Caco-2 (cell line): Measurements from ENCODE around the gene TIMP4. TPM values are rescaled to one million over a fixed set of nuclear protein-coding genes. Genes with fewer than 3 reads are reported as not detected.

Experiments used
- BruUV-seq: library from RNA; stranded (reverse); fragments of 400-500 nt; replicated peaks from 2 replicates; lab custom pipeline; 2021; lab: Mats Ljungman, UMichigan
- CTCF ChIA-PET: fragments of 300-600 bp; sonication (Branson Sonifier 250); formaldehyde crosslinking; loops from one replicate; lab custom pipeline; 2022; ENCODE audit warnings: antibody characterized with exemption; lab: Charles Lee
- POLR2A ChIA-PET: fragments of 300-600 bp; sonication (Branson Sonifier 250); formaldehyde crosslinking; loops from one replicate; lab custom pipeline; 2022; ENCODE audit warnings: antibody characterized with exemption; lab: Charles Lee
- DNase-seq, 2 experiments: peaks; one replicate each; pipeline versions ENCODE4 v3.0.0 to v3.0.0-alpha.2; 2020 to 2022
- H3K27me3 ChIP-seq: replicated peaks from 2 replicates; pipeline ENCODE4 v1.6.0; 2011; ENCODE audit warnings: low read length; ENCODE audit not compliant: control insufficient read depth, insufficient read depth
- H3K36me3 ChIP-seq: 2 replicates; pipeline ENCODE4 v1.5.1; 2011; ENCODE audit warnings: low read length; ENCODE audit not compliant: control insufficient read depth, insufficient read depth
- H3K4me1 ChIP-seq: fragments of 250-450 bp; sonication (Bioruptor Pico); 2 replicates; pipeline ENCODE4 v1.5.1; 2020; ENCODE audit warnings: mild to moderate bottlenecking
- H3K4me3 ChIP-seq: 2 replicates; pipeline ENCODE4 v1.5.1; 2011; ENCODE audit warnings: low read depth, mild to moderate bottlenecking, control low read depth, low read length
- H3K9me3 ChIP-seq: fragments of 250-450 bp; sonication (Bioruptor Pico); 2 replicates; pipeline ENCODE4 v1.5.1; 2020; ENCODE audit warnings: mild to moderate bottlenecking, moderate library complexity
- H3K27ac Mint-ChIP-seq: one replicate; pipeline ENCODE4 v1.8.0; 2022; ENCODE audit warnings: mixed read lengths; ENCODE audit not compliant: unreplicated experiment
- H3K27me3 Mint-ChIP-seq: one replicate; pipeline ENCODE4 v1.8.0; 2022; ENCODE audit warnings: mixed read lengths; ENCODE audit not compliant: insufficient read depth, unreplicated experiment
- H3K36me3 Mint-ChIP-seq: one replicate; pipeline ENCODE4 v1.8.0; 2022; ENCODE audit warnings: mild to moderate bottlenecking, mixed read lengths; ENCODE audit not compliant: insufficient read depth, unreplicated experiment
- H3K4me1 Mint-ChIP-seq: one replicate; pipeline ENCODE4 v1.8.0; 2022; ENCODE audit warnings: low read depth, mixed read lengths; ENCODE audit not compliant: unreplicated experiment
- H3K4me3 Mint-ChIP-seq: one replicate; pipeline ENCODE4 v1.8.0; 2022; ENCODE audit warnings: mild to moderate bottlenecking, moderate library complexity, mixed read lengths; ENCODE audit not compliant: unreplicated experiment
- H3K9me3 Mint-ChIP-seq: one replicate; pipeline ENCODE4 v1.8.0; 2022; ENCODE audit warnings: mixed read lengths; ENCODE audit not compliant: unreplicated experiment
- intact Hi-C: fragments of 100-400 bp; cut with micrococcal nuclease; formaldehyde crosslinking; loops from one replicate; pipeline ENCODE4 v1.10.0; 2022; ENCODE audit not compliant: unreplicated experiment
- total RNA-seq: library from RNA; stranded (reverse); gene quantifications from 2 replicates; pipeline ENCODE4 v1.2.3, GENCODE V29; 2022
- TF ChIP-seq, protein P1 (sequence below), 2 experiments: fragments of 200-600 bp in 1 of 2; IDR thresholded peaks; 1 replicate in 1 of 2; 2 replicates in 1 of 2; pipeline versions ENCODE4 v1.5.1 to v1.8.0; 2011 to 2022; ENCODE audit warnings: antibody characterized with exemption in 1 of 2, control low read depth in 1 of 2, inconsistent platforms in 1 of 2, low read depth in 1 of 2, low read length in 1 of 2, mild to moderate bottlenecking in 1 of 2, moderate library complexity in 1 of 2; ENCODE audit not compliant: insufficient read depth in 1 of 2, severe bottlenecking in 1 of 2, unreplicated experiment in 1 of 2

The TIMP4 gene
- total RNA-seq, 1 experiment from 2014 or later: 1.4 TPM

DNA sequence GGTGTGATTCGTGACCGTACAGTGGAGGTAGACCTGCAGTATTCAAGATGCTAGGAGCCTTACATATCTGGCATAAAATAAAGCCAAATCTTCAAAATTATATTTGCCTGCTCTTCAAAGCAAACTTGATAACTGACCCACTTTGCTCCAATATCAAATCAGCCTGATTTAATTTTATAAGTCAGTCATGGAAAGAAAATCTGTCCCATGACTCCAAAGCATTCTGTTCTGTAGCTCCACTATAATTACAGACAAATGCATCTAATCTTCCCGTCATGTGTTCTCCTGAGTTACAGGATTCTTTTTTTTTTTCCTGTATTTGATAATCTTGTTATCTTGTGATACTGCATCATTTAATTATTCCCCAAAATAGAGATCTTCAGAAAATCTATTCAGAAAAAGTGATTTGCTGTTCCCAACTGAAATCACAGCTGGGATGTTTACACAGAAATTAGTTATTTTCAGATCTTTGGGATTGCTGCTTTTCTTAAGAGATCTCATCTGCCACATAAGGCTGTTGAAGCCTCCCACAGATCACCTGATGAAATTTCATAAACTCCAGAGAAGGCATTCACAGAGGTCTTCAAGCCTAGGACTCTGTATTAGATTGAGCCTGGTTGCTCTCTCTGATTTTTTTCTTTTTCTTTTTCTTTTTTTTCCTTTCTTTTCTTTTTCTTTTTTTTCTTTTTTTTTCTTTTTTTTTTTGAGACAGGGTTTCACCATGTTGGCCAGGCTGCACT, 27.2 kb downstream of the TIMP4 start:
- Histone ChIP-seq H3K4me3 (no peak overlapping the region), H3K4me1 (no peaks in the 10 kb centered on the region), H3K9me3 (no peaks in the 10 kb centered on the region), H3K27me3 (no peaks in the 10 kb centered on the region; the same call in 1 of the 2 replicates), H3K36me3 (no peaks in the 10 kb centered on the region)
- Mint-ChIP-seq H3K4me1 (no peaks in the 10 kb centered on the region), H3K4me3 (no peak overlapping the region), H3K27me3 (peaks cover 6% of the 10 kb centered on the region), H3K27ac (no peak overlapping the region), H3K36me3 (no peaks in the 10 kb centered on the region), H3K9me3 (no peaks in the 10 kb centered on the region)
- ChIA-PET POLR2A (no interaction called here), CTCF (no interaction called here)
- DNase-seq: no peak
- BruUV-seq: no TSS peak
- TF ChIP-seq, protein P1, sequence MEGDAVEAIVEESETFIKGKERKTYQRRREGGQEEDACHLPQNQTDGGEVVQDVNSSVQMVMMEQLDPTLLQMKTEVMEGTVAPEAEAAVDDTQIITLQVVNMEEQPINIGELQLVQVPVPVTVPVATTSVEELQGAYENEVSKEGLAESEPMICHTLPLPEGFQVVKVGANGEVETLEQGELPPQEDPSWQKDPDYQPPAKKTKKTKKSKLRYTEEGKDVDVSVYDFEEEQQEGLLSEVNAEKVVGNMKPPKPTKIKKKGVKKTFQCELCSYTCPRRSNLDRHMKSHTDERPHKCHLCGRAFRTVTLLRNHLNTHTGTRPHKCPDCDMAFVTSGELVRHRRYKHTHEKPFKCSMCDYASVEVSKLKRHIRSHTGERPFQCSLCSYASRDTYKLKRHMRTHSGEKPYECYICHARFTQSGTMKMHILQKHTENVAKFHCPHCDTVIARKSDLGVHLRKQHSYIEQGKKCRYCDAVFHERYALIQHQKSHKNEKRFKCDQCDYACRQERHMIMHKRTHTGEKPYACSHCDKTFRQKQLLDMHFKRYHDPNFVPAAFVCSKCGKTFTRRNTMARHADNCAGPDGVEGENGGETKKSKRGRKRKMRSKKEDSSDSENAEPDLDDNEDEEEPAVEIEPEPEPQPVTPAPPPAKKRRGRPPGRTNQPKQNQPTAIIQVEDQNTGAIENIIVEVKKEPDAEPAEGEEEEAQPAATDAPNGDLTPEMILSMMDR (IDR thresholded peaks at IDR 0.05; ENCODE audit: insufficient read depth in 1 of 2, low read depth in 1 of 2, low read length in 1 of 2, severe bottlenecking in 1 of 2, unreplicated experiment in 1 of 2): no peak
- intact Hi-C loops: no loop called here

DNA sequence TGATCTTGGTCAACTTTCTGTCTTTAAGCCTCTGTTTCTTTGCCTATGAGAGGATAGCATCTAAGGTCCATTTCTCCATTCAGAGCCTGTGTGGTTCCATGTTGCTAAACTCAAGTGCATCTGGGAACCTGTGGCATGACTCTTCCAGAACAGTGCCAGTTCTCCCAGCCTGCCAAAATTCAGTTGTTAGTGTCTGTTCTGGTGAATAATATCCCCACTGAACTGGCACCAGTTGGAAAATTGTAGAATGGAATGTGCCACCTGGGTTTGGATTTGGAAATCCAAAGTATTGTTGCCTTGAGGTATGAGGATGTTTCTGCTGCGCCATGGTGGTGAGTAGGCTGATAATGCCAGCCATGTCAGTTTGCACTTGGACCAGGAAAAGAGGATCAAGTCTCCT, 31.3 kb downstream of the TIMP4 start:
- TF ChIP-seq, protein P1 (IDR thresholded peaks at IDR 0.05; ENCODE audit: insufficient read depth in 1 of 2, low read depth in 1 of 2, low read length in 1 of 2, severe bottlenecking in 1 of 2, unreplicated experiment in 1 of 2): no peak
- Mint-ChIP-seq H3K27me3 (peaks cover 19% of the 10 kb centered on the region), H3K4me1 (no peaks in the 10 kb centered on the region), H3K9me3 (no peaks in the 10 kb centered on the region), H3K27ac (no peak overlapping the region), H3K36me3 (no peaks in the 10 kb centered on the region), H3K4me3 (no peak overlapping the region)
- CTCF ChIA-PET: interaction anchor here (0.6 kb wide), 1 partner anchor 453 kb away, joined by 3 read pairs; no protein-coding TSS in a partner anchor
- POLR2A ChIA-PET: no interaction called here
- no TSS peak for BruUV-seq
- Histone ChIP-seq H3K27me3 (no peaks in the 10 kb centered on the region), H3K36me3 (no peaks in the 10 kb centered on the region), H3K9me3 (no peaks in the 10 kb centered on the region), H3K4me1 (no peaks in the 10 kb centered on the region), H3K4me3 (no peak overlapping the region)
- DNase-seq: no peak
- intact Hi-C loops: no loop called here

DNA sequence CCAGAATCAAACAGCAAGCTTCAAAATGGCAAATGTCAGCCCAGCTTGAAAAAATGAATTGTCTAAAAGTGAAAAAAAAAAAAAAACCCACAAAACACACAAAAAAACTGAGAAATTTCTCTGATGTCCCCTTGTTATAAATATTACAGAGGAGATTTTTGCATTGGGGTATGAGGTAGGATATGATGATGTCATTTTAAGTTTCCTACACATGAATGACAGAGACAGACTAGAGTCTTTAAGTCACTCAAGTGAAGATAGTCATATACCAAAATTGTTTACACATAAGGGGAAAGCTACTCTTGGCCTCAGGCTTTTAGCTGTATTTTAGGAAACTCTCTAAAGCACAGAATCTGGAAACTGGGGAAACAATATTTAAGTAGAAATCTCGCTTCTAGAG, 32.9 kb downstream of the TIMP4 start:
- no TSS peak for BruUV-seq

More for the DNA sequence above, 32.9 kb downstream of the TIMP4 start:
- Histone ChIP-seq H3K27me3 (no peaks in the 10 kb centered on the region), H3K9me3 (no peaks in the 10 kb centered on the region), H3K4me1 (no peaks in the 10 kb centered on the region), H3K4me3 (no peak overlapping the region), H3K36me3 (no peaks in the 10 kb centered on the region)
- Mint-ChIP-seq H3K4me1 (no peaks in the 10 kb centered on the region), H3K27me3 (peaks cover 21% of the 10 kb centered on the region), H3K4me3 (no peak overlapping the region), H3K27ac (no peak overlapping the region), H3K36me3 (no peaks in the 10 kb centered on the region), H3K9me3 (no peaks in the 10 kb centered on the region)
- intact Hi-C loops: no loop called here
- no peak for DNase-seq
- TF ChIP-seq, protein P1 (IDR thresholded peaks at IDR 0.05; ENCODE audit: insufficient read depth in 1 of 2, low read depth in 1 of 2, low read length in 1 of 2, severe bottlenecking in 1 of 2, unreplicated experiment in 1 of 2): no peak
- POLR2A ChIA-PET: no interaction called here
- CTCF ChIA-PET: no interaction called here
